GM12891 (cell line): ENCODE data around the gene INSYN2A.

ENCODE experiments used
- POLR2A ChIP-seq: IDR thresholded peaks from 2 replicates; pipeline ENCODE4 v1.6.1; 2011; ENCODE audit warnings: low read depth, low read length, control low read depth
- POLR2AphosphoS5 ChIP-seq: IDR thresholded peaks from 2 replicates; pipeline ENCODE4 v1.6.1; 2011; ENCODE audit warnings: low read depth, low read length, control low read depth
- POU2F2 ChIP-seq: IDR thresholded peaks from 2 replicates; pipeline ENCODE4 v1.6.1; 2011; ENCODE audit warnings: low read depth, mild to moderate bottlenecking, control low read depth, low read length, moderate library complexity
- TAF1 ChIP-seq: IDR thresholded peaks from 2 replicates; pipeline ENCODE4 v1.6.1; 2011; ENCODE audit warnings: low read depth, low read length, control low read depth

GRCh38 chr10:127194599-127194998, 1.8 kb downstream of the INSYN2A start:
- TF ChIP-seq POU2F2, result no peak
- TF ChIP-seq POLR2A, result no peak
- no peak for TF ChIP-seq POLR2AphosphoS5
- no peak for TF ChIP-seq TAF1
